ENCODE results near the gene CFAP69.

DNA sequence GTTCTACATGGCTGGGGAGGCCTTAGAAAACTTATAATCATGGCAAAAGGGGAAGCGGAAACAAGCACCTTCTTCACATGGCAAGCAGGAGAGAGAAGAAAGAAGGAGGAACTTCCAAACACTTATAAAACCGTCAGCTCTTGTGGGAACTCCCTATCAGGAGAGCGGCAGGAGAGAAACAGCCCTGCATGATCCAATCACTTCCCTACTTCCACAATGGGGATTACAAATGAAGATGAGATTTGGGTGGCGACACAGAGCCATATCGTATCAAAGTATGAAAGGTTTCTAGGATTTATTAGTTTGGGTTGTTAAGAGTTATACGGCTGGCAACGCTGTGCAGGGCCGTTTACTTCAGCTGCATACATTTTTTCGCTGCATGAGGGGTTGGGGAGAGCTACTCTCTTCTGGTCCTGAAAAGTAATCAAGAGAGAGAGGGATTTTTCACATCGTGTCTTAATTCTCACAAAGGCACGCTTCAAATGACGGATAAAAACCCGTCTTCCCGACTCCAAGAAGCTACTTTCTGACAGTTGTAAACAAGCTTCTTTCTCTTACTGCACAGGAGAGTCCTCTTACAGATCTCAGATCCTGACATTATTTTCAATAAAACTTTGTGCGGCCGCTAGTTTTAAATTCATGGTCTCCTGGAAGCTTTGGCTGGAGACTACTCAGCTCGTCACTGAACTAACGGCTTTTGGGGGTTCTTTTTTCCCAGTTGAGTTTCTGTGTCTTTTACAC lies 100.8 kb downstream of the CFAP69 start:
- TF ChIP-seq EZH2 (IDR thresholded peaks at IDR 0.05; ENCODE audit: low read depth, low read length, severe bottlenecking): no peak
- TF ChIP-seq ASH2L (IDR thresholded peaks at IDR 0.05; ENCODE audit: low read length): no peak
- TF ChIP-seq, protein P1, sequence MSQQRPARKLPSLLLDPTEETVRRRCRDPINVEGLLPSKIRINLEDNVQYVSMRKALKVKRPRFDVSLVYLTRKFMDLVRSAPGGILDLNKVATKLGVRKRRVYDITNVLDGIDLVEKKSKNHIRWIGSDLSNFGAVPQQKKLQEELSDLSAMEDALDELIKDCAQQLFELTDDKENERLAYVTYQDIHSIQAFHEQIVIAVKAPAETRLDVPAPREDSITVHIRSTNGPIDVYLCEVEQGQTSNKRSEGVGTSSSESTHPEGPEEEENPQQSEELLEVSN (IDR thresholded peaks at IDR 0.05): no peak
- no peak for TF ChIP-seq TCF12 (IDR thresholded peaks at IDR 0.05; ENCODE audit: low read depth, low read length)
- no peak for TF ChIP-seq HDAC6 (IDR thresholded peaks at IDR 0.05; ENCODE audit: low read depth, low read length)
- no peak for TF ChIP-seq JUND (IDR thresholded peaks at IDR 0.05; ENCODE audit: low read length)
- TF ChIP-seq, protein P2, sequence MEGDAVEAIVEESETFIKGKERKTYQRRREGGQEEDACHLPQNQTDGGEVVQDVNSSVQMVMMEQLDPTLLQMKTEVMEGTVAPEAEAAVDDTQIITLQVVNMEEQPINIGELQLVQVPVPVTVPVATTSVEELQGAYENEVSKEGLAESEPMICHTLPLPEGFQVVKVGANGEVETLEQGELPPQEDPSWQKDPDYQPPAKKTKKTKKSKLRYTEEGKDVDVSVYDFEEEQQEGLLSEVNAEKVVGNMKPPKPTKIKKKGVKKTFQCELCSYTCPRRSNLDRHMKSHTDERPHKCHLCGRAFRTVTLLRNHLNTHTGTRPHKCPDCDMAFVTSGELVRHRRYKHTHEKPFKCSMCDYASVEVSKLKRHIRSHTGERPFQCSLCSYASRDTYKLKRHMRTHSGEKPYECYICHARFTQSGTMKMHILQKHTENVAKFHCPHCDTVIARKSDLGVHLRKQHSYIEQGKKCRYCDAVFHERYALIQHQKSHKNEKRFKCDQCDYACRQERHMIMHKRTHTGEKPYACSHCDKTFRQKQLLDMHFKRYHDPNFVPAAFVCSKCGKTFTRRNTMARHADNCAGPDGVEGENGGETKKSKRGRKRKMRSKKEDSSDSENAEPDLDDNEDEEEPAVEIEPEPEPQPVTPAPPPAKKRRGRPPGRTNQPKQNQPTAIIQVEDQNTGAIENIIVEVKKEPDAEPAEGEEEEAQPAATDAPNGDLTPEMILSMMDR (IDR thresholded peaks at IDR 0.05; ENCODE audit: control extremely low read depth in 1 of 3, insufficient read depth in 1 of 3, low read depth in 1 of 3, low read length in 3 of 3): no peak
- no peak for TF ChIP-seq RFX5 (IDR thresholded peaks at IDR 0.05; ENCODE audit: borderline replicate concordance, low read depth, low read length)
- no peak for TF ChIP-seq SRF (IDR thresholded peaks at IDR 0.05; ENCODE audit: low read depth, low read length)
- no peak for TF ChIP-seq FOSL1 (IDR thresholded peaks at IDR 0.05; ENCODE audit: insufficient read depth, low read depth, low read length)
- TF ChIP-seq POLR2A (IDR thresholded peaks at IDR 0.05; ENCODE audit: control extremely low read depth in 1 of 2, low read depth in 2 of 2, low read length in 2 of 2): no peak
- TF ChIP-seq JUN (IDR thresholded peaks at IDR 0.05; ENCODE audit: low read depth, low read length): no peak
